ENCODE data around the gene SLC37A3. TPM values are rescaled to one million over a fixed set of nuclear protein-coding genes. Genes with fewer than 3 reads are reported as not detected.
"Not testable (repeated sequence)": the region's sequence is repeated elsewhere in the genome, so short reads cannot be mapped to it uniquely, and the experiment has no call there.

SLC37A3 gene, protein sequence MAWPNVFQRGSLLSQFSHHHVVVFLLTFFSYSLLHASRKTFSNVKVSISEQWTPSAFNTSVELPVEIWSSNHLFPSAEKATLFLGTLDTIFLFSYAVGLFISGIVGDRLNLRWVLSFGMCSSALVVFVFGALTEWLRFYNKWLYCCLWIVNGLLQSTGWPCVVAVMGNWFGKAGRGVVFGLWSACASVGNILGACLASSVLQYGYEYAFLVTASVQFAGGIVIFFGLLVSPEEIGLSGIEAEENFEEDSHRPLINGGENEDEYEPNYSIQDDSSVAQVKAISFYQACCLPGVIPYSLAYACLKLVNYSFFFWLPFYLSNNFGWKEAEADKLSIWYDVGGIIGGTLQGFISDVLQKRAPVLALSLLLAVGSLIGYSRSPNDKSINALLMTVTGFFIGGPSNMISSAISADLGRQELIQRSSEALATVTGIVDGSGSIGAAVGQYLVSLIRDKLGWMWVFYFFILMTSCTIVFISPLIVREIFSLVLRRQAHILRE
- total RNA-seq (ENCODE audit: insufficient read depth, low replicate concordance): 73.7 TPM

DNA sequence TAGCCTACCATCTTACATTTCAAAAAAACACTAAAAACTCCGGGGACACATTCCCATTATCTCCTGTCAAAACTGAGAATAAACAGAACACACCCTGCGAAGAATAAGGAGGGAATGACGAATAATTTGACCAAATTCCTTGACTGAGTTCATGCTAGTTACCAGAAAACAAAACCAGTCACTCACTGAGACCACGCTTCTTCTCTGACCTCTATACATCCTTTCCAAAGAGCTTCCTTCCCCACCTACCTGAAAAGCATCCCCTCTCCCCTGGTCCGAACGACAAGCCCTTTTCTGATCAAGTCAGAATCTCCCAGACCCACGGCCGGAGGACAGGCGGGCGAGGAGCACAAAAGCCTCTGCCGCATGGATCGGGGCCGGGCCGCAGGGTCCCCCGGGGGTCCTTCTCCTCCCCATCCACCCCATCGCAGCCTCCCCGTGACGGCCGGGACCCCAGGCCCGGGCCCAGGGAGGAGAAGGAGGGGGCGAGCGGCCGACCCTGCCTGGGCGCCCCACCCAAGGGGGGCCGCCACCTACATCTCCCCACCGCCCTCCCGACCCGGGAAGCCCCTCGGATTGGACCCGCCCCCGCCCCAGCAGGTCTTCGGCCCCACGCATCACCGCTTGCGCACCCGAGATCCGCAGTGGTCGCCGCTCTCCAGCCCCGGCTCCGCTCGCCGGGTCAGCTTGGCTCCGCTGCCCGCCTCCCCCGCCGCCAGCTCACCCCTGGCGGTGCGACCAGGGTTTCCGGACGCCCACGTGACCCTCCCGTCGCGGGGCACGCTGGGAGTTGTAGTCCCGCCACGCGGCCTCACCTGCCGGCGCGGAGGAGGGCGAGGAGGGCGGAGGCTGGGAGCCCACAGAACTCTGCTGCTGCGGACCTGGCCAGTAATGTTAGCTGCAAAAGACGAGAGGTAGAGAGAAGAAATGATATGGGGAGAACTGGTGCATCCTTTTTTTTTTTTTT, at the start of gene SLC37A3:
SLC37A3 (minus strand) TSS at position 747 of the 967 bp plus-strand sequence. CDS start 16,004 bp downstream, outside the sequence.
- peak; percentile 94 for DNase-seq (ENCODE audit: low spot score)

DNA sequence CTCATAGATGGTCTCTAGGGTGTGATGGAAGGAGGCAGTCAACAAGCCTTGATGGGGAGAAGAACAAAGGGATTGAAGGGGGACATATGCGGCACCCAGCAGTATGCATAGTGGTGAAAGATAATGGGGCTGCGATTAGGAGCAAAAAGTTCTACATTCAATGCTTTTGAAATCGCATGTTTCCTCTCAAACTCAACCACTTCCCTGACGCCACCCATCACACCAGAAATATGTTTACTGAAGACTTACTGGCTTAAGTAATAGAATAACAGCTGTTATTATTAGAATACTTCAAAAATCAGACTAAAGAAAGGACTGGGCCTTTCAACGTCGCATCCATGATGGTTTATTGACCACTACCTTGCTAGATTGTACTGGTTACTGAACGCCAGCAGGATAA, 49.5 kb upstream of the SLC37A3 start:
- no peak for DNase-seq (ENCODE audit: low spot score)

DNA sequence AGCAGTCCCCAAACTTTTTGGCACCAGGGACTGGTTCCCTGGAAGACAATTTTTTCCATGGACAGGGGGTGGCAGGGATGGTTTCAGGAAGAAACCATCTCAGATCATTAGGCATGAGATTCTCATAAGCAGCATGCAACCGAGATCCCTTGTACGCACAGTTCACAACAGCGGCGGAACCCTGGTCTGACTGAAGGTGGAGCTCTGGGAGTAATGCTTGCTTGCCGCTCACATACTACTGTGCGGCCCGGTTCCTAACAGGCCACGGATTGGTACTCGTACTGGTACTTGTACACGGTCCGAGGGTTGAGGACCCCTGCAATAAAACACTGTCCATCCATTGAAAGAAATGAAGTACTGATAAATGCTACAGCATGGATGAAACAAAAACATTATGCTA, 48.1 kb upstream of the SLC37A3 start:
- DNase-seq (ENCODE audit: low spot score): no peak

DNA sequence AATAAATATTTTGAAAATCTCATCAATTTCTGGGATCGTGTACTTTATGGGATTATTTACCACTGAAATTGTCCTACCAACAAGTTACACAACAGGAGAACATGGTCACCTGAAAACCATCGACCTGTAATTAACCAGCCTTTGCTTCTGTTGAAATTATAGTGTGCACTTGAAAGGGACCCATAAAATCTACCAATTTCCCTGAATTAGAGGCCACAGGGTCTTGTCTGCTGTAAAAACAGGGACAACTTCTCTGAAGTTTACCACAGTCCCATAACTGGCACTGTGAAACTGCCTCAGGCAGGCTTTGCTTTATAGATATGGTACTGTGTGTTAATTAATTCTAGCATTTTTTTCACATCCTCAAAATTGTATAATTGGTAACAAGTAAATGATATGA, 43.2 kb upstream of the SLC37A3 start:
- no peak for DNase-seq (ENCODE audit: low spot score)

DNA sequence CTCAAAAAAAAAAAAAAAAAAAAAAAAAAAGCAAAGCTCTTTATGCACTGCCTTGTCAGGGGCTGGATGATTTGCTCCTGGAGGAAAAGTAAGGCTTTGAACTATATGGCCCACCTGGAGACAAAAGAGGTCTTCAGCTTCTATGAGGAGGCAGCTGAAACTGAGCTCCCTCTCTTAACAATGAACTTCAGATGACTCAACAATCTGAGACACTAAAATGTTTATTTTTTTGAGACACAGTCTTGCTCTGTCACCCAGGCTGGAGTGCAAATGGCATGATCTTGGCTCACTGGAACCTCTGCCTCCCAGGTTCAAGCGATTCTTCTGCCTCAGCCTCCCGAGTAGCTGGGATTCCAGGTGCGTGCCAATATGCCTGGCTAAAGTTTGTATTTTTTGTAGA, 42.3 kb upstream of the SLC37A3 start:
- DNase-seq (ENCODE audit: low spot score): no peak

DNA sequence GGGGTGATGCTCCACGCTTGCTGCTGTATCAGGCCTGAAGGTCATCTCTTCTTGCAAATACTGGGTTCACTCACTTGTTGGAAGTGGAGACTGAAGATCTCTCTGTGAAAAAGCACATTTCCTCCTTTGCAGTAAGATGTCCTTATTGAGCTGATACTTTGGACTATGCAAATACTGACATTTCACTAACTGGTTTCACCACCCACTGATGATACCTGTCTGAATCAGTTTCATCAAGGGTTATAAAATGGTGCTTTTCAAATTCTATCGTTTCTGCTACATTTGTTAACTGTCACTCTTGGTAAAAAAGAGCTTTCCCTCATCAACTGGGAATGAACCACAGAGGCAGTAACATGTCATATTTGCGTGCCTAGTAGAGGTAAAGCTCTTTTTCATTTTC, 41.0 kb upstream of the SLC37A3 start:
- no peak for DNase-seq (ENCODE audit: low spot score)

DNA sequence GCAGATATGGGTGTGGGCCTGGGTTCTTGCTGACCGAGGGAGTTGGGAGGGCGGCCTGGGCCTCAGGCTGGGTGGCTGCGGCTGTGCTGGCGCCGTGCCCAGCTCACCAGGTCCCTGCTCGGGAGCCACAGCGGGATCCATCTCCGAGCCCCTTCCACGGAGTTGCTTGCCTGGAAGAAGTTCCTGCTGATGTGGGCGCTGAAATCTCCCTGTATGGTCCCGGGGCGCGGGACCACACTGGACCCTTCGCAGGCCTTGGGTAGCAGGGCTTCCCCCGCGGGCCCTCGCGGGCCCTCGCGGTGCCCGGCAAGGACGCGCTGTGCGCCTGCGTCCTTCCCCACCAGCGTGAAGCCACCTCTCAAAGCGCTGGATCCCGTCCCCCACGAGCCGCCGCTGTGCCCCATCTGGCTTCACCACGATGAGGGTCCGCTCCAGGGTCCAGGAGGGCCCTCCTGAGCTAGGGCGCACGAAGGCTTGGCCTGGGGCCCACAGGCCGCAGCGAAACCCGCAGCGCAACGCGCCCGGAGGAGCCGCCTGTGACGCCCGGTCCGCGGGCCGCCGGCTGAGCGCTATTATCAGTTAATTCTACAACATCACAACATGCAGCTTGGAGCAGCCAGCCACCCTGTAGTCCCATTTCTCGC, 37.0 kb upstream of the SLC37A3 start:
- no peak for DNase-seq (ENCODE audit: low spot score)

DNA sequence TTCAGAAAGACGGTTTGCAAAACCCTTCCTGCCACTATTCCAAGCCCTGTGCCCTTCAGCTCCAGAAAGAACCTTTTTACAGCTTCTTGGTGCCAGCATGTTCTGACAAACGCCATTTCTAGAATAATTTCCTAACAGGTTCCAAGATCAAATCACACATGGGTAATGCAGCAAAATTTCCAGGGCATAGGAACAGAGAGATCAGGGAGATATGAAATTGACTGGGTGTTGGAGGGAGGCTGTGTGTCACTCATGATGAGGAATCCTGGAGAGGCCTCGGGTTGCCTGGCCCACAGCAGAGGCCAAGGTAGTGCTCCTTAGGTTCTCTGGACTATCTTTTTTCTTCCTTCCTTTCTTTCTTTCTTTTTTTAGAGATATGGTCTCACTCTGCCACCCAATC, 35.1 kb upstream of the SLC37A3 start:
- DNase-seq (ENCODE audit: low spot score): no peak

DNA sequence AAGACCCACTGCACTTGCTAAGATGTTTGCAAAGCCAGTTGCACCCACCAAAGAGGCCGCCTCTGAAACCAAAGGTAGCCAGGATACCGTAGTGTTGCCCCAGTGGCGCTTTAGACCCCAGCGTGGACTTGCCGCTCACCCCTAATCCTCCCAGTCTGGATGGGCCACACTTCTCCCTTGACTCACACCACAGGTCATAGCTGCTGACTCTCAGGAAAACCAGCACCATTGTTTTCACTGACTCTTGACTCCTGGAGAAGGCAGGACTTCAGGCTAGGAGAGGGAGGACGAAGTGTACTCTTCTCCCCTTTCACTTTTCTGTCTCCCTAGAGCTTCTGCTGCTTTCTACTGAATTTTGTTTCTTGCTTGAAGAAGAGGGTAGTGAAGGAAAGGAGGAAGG, 27.8 kb upstream of the SLC37A3 start:
- no peak for DNase-seq (ENCODE audit: low spot score)

DNA sequence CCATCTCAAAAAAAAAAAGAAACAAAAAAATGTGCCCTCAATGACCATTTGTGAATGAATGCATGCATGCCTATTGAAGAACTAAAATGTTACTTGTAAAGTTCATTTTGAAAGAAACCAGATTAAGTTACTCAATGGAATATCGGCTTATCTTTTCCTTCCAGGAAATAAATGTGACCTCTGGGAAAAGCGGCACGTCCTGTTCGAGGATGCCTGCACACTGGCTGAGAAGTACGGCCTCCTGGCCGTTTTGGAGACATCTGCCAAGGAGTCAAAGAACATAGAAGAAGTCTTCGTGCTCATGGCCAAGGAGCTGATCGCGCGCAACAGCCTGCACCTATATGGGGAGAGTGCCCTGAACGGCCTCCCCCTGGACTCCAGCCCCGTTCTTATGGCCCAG, 27.4 kb upstream of the SLC37A3 start:
- no peak for DNase-seq (ENCODE audit: low spot score)

DNA sequence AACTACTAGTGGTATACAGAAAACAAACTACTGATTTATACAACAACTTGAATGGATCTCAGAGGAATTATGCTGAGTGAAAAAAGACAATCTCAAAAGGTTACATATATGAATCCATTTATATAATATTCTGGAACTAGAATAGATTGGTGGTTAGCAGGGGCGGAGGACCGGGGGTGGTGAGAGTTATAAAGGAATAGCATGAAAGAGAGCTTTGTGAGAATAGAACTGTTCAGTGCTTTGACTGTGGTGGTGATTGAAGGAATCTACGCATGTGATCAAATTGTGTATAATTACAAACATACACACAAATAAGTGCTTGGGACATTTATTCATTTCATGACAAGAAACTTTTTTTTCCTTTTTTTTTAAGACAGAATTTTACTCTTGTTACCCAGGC, 25.2 kb upstream of the SLC37A3 start:
- DNase-seq (ENCODE audit: low spot score): no peak

DNA sequence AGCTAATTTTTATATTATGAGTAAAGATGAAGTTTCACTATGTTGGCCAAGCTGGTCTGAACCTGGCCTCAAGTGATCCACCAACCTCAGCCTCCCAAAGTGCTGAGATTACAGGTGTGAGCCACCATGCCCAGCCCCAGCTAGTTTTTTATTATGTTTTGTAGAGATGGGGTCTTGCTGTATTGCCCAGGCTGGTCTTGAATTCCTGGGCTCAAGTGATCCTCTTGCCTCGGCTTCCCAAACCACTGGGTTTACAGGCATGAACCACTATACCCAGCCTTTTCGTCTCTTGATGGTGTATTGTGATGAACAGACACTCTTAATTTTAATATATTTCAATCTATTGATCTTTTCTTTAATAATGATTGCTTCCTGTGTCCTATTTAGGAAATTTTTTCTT, 23.2 kb upstream of the SLC37A3 start:
- no peak for DNase-seq (ENCODE audit: low spot score)

DNA sequence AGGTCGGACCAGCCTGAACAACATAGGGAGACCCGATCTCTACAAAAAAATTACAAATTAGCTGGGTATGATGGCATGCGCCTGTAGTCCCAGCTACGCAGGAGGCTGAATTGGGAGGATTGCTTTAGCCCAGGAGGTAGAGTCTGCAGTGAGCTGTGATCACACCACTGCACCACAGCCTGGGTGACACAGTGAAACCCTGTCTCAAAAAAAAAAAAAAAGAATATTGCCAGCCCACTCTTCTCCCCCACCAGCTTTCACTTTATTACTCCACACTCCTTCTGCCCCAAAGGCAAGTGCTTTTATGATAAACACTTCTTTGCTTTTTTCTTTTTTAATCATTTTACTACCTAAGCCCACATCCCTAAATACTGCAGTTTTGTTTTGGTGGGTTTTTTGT, 20.3 kb upstream of the SLC37A3 start:
- DNase-seq (ENCODE audit: low spot score): no peak

DNA sequence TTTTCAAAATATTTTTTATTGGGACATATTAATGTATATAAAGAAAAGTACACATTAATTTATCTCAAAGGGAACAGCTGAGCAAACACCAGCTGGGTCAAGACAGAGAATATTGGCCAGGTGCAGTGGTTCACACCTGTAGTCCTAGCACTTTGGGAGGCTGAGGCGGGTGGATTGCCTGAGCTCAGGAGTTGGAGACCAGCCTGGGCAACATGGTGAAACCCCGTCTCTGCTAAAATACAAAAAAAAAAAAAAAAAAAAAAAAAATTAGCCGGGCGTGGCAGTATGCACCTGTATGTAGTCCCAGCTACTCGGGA, 19.8 kb upstream of the SLC37A3 start:
- not testable (repeated sequence) for DNase-seq (ENCODE audit: low spot score)

DNA sequence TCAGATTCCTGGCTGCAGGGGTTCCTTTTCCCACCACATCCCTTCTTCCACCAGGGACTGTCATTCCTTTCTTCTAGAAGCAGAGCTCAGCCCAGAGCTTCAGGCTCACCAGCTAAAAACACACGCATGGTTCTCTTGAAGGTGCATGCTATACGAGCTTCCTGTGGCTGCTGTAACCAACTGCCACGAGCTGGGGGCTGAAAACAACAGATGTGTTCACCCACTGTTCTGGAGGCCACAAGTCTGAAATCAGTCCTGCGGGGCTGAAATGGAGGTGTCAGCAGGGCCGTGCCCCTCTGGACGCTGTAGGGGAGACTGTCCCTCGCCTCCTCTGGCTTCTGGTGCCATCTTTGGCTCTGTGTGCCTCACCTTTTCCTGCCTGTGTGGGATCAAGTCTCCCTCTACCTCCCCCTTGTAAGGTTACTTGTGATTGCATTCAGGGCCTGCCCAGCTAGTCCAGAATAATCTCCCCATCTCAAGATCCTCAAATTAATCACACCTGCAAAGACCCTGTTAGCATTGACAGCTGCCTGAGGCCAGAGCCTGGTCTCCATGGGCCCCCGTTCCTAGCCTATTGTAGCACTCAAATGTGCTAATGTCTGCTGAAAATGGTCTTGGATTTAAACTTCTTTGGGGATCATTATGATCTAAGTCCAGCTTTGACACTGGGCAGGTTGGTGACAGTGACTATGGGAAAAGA, 19.3 kb upstream of the SLC37A3 start:
- no peak for DNase-seq (ENCODE audit: low spot score)

DNA sequence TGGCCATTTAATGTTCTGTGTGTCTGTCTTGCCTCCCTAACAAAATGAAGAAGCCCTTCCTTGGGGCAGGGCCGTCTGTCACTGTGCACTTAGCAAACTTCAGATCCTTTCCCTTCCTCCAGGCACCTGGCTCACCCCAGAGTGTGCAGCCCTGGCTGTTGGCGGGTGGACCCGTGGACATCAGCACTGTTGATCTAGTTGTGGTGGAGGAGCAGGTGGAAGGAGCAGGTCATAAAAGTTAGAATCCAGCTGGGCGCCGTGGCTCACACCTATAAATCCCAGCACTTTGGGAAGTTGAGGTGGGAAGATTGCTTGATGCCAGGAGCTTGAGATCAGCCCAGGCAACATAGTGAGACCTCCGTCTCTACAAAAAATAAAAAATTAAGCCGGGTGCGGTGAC, 18.2 kb upstream of the SLC37A3 start:
- no peak for DNase-seq (ENCODE audit: low spot score)

DNA sequence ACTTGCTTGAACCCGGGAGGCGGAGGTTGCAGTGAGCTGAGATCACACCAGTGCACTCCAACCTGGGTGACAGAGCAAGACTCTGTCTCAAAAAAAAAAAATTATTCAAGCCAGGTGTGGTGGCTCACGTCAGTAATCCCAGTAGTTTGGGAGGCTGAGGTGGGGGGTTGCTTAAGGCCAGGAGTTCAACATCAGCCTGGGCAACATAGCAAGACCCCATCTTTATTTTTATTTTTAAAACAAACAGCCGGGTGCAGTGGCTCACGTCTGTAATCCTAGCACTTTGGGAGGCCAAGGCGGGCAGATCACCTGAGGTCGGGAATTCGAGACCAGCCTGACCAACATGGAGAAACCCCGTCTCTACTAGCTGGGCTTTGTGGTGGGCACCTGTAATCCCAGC, 17.5 kb upstream of the SLC37A3 start:
- DNase-seq (ENCODE audit: low spot score): not testable (repeated sequence)

DNA sequence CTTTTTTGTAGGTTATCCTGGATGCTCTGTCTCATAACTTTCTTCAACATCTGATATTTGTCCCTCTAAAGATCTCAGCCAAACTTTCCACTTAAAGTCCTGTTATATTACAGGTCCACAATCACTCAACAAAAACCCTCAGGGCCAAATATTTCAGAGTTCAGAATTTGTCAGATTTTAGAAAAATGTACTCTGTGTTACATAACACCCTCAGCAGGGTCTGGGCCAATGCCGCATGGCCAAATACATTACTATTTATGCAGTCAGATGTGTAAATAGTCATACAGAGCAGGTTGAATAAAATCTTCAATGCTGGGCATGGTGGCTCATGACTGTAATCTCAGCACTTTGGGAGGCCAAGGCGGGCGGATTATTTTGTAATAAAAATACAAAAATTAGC, 17.0 kb upstream of the SLC37A3 start:
- DNase-seq (ENCODE audit: low spot score): no peak

DNA sequence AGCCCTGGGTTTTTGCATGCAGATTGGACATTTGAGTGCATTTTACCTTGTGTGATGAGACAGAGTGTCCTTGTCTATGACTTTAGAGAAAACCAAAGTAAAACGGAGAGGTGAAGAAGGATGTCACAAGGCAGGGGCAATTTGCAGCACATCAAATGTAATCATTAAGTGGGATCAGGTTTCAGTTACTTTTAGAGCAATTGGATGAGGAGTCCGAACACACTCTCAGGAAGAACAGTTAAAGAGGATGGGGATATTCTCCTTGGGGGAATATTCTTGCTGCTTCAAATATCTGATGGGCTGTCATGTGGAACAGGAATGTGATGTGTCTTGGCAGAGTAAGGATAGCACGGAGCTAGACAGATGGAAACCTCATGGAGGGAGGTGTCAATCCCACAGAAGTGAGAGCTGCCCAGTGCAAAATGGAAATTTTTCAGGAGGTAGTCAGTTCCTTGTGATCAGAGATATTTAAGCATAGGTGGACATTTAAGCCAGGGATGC, 6.3 kb upstream of the SLC37A3 start:
- no peak for DNase-seq (ENCODE audit: low spot score)

DNA sequence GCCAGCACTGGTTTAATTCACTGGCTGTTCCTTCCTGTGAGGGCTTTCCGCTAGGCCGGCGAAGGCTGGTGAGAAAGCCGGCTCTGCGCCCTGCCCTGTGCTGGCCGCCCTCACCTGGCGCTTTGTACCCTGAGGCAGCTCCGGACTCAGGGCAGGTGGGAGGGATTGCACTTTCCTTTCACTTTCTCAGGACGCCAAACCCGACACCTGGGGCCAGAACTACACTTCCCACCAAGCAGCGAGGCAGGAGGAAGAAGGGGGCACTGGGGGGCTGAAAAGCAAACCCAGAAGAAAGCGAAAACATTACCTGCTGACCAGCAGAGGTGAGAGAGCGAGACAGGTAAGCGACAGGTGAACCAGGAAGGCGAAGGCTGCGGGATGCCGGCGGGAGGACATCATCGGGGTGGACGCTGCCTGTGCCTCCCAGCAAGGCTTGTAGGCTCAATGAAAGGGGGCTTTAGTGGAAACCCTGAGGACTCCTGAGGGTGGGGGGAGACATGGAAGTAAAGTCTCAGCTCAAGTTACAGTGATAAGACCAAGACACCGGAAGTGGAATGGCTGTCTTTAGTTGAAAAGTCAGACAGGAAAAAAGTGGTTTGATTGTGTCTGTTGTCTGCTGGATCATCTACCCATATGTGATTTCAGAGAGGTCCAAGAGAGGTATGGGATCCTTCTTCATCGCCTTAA, 5.7 kb upstream of the SLC37A3 start, which contains the start of gene RAB19:
RAB19 (plus strand) TSS at position 181 of the 687 bp plus-strand sequence. CDS start 3,589 bp downstream, outside the sequence.
- no peak for DNase-seq (ENCODE audit: low spot score)
